Renal cortical epithelial cell (primary cell): Measurements from ENCODE around the gene DAG1. TPM values are rescaled to one million over a fixed set of nuclear protein-coding genes. Genes with fewer than 3 reads are reported as not detected.
A peak's percentile ranks its signal among the peaks of the same experiment; 100 is the strongest.

Experiments used
- DNase-seq: peaks from one replicate; pipeline ENCODE4 v3.0.0-alpha.2; 2011; ENCODE audit warnings: low read depth
- total RNA-seq: library from RNA; depleted of rRNA; stranded (reverse); fragments of >200 nt; gene quantifications from 2 replicates; pipeline ENCODE4 v1.2.3, GENCODE V29; 2014

Gene DAG1
- total RNA-seq = 37.9 and 87.8 TPM in 2 replicates

- DNase-seq = peak; percentile 85
These were observed at the start of gene DAG1 for GRCh38 chr3:49469936-49470713. TSS of gene DAG1 (plus strand) at chr3:49470267. CDS start at chr3:49510535, 40,268 bp downstream.

- no peak for DNase-seq
These were observed 48.1 kb upstream of the DAG1 start for GRCh38 chr3:49421890-49422378.

- DNase-seq = peak; percentile 24
These were observed 47.5 kb upstream of the DAG1 start, which contains the start of gene AMT for GRCh38 chr3:49422379-49423248. TSS of gene AMT (minus strand) at chr3:49422473. CDS start at chr3:49422450, 23 bp downstream.

GRCh38 chr3:49424816-49425215 lies 45.3 kb upstream of the DAG1 start:
- DNase-seq = no peak

- DNase-seq = peak; percentile 37
These were observed 42.5 kb upstream of the DAG1 start for GRCh38 chr3:49427586-49427985.

- peak; percentile 91 for DNase-seq
These were observed 41.4 kb upstream of the DAG1 start for GRCh38 chr3:49428752-49429080.

GRCh38 chr3:49434731-49435130 lies 35.3 kb upstream of the DAG1 start:
- DNase-seq = no peak

GRCh38 chr3:49445391-49445790 lies 24.7 kb upstream of the DAG1 start:
- no peak for DNase-seq

GRCh38 chr3:49453621-49454020 lies 16.4 kb upstream of the DAG1 start:
- no peak for DNase-seq

GRCh38 chr3:49454458-49454857 lies 15.6 kb upstream of the DAG1 start:
- peak; percentile 47 for DNase-seq

GRCh38 chr3:49454898-49455681 lies 15.0 kb upstream of the DAG1 start:
- DNase-seq = no peak

GRCh38 chr3:49456466-49456865 lies 13.6 kb upstream of the DAG1 start:
- no peak for DNase-seq

GRCh38 chr3:49460188-49460890 lies 9.7 kb upstream of the DAG1 start:
- no peak for DNase-seq

GRCh38 chr3:49460956-49461355 lies 9.1 kb upstream of the DAG1 start:
- DNase-seq = no peak

GRCh38 chr3:49461443-49462171 lies 8.5 kb upstream of the DAG1 start:
- peak; percentile 54 for DNase-seq

- DNase-seq = no peak
These were observed 7.8 kb upstream of the DAG1 start for GRCh38 chr3:49462222-49462621.

- no peak for DNase-seq
These were observed 4.6 kb upstream of the DAG1 start for GRCh38 chr3:49465270-49466034.

- DNase-seq = no peak
These were observed 4.0 kb upstream of the DAG1 start for GRCh38 chr3:49466085-49466484.

- peak; percentile 58 for DNase-seq
These were observed 781 bp upstream of the DAG1 start for GRCh38 chr3:49469037-49469935.
